HG02981 (cell line): ENCODE measurements around the gene ISG20.
A peak's percentile ranks its signal among the peaks of the same experiment; 100 is the strongest.

ENCODE experiments used
- ATAC-seq: cut with Tn5 transposase; IDR thresholded peaks from one replicate; pipeline ENCODE4 v1.9.1; 2021; ENCODE audit warnings: mild to moderate bottlenecking, moderate library complexity; ENCODE audit not compliant: unreplicated experiment

The ISG20 gene

DNA sequence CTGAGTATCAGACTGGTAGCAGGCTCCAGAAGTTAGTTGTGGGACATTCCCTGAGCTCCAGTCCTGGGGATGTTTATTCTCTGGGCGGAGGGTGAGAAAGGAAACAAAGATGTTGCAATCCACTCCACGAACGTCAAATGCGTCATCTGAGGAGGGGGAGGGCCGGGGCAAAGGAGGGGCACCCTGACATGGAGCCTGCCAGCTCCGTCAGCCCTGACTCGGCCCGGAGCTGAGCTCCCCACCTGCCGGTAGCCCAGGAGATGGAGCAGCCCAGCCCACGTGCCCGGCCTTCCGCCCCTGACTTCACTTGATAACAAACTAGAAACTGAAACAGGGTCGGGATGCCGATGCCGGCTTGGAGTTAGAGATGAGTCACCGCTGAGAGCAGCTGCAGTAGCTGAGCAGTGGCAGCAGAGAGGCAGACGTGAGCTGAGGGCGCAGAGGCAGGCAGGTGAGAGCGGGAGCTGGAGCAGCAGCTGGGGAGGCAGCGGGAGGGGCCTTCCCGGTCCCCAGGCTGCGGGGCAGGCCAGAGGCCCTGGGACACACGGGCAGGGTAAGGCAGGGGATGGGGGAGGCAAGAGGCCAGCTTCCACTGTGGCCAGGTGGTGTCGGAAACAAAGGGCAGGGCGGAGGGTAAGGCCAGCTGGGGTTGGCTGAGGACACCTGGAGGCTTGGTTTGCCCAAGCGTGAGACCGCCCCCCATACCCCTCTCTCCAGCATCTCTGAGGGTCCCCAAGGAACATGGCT is at the start of gene ISG20:
TSS of gene ISG20 (plus strand) at position 391 of the 747 bp plus-strand sequence. CDS start at position 742, 351 bp downstream.
- ATAC-seq = peak; percentile 66

DNA sequence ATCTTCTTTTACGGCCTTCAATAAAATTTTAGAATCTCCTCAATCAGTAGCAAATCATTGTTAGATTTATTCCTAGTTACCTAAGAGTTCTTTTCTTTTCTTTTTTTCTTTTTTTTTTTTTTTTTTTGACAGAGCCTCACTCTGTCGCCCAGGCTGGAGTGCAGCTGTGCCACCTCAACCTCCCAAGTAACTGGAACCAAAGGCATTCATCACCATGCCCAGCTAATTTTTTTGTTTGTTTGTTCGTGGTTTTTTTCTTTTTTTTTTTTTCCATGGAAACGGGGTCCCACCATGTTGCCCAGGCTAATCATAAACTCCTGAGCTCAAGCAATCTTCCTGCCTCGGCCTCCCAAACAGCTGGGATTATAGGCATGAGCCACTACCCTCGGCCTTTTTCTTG is 48.1 kb upstream of the ISG20 start:
- no peak for ATAC-seq

DNA sequence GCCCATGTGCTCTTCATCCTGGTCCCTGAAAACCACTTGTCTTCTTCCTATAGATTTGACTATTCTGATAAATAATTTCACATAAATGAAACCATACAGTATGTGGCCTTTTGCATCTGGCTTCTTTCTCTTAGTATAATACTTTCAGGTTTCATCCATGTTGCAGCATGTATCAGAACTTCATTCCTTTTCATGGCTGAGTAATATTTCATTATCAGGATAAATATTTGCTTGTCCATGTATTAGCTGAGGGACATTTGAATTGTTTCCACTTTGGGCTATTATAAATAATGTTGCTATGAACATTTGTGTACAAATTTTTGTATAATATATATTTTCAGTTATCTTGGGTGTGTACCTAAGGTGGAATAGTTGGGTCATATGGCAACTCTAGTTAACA is 47.4 kb upstream of the ISG20 start:
- ATAC-seq = no peak

DNA sequence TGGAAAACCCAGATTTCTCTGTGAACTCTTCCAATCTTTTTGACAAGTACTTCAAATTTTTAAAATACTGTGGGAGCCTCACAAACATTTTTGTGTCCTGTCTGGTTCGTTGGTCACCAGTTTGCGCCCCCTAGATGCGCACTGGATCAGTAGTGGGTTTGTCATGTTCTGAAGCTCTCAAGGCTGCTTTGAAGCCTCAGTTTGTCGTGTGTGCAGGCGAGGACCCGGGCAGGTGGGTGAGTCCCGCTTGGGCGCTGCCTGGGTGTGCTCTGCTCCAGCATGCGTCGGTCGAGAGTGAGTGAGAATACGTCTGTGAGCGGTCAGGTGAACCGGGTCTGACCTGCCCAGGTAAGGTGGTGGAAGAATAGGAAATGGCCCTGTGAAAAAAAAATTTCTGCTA is 34.9 kb upstream of the ISG20 start:
- ATAC-seq = no peak

DNA sequence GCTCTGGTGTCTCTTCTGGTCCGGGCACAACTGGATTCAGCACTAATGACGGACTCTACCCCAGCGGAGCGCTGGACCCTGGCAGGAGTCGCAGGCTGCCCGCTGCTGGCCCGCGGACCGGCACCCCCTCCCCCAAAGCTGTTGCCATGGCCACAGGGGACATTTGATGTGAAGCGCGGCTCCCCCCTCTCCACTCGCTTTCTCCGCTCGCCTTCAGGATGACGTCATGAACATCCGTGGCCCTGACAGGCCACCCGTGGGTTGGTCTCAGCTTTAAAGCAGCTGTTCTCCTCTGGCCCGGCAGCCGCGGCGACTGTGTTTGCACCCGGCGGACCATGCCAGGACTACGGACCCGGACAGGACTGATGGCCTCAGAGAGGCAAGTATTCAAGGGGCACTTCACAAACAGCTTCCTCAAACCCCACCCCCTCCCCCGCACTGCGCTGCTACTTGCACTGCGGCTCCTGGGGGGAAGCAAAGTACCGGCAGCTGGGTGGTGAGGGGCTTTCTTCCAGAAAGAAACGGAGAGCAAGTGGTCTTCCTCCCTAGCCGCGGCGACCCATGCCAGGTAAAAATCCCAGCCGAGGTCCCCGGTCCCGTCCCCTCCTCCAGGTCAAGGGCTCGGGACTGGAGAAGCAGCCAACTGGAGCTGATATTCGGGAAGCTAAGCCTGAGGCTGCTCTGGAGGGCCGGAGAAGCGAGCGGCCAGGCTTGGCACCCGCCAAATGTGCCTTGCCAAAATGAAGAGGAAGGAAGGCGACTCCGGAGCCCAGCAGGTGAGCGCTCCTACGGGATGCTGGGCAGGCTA is 34.2 kb upstream of the ISG20 start:
- no peak for ATAC-seq

DNA sequence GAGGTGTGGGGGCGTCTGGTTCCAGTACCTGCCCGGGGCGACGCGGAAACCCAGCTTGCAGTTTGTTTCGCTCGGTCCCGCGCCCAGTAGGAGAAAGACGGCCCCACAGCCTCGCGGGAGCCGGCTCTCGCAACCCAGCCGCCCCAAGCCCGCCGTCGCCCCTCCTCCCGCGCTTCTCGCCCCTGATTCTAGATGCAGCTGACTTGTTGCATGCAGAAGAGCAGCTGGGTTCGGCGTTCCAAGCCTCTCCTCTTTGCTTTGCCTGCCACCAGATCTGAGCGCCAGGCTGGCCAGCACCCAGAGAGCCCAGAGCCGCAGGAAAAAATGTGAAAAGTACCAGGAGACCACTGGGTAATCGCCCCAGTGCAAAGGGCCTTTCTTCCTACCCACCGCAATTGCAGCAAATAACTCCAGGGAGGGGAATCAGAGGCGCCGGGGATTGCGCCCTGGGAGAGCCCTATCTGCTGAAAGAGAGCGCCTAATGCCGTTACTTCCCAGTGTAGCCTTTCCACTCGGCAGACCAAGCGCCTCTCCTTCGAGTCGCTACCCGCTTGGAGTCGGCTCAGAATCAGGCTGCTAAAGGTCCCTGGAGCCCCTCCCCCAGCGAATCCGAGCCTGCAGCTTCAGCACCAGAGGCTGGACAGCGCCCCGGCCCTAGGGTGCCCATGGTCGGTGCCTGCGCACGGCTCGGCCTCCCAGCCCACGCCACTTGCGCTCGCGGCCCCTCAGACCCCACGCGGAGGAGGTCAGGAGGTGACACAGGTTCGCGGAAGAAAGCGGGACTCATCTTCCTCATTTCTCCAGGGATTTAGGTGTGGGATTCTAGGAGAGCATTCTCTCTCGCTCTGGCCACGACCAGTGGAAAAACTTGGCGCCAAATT is 33.4 kb upstream of the ISG20 start:
- no peak for ATAC-seq

DNA sequence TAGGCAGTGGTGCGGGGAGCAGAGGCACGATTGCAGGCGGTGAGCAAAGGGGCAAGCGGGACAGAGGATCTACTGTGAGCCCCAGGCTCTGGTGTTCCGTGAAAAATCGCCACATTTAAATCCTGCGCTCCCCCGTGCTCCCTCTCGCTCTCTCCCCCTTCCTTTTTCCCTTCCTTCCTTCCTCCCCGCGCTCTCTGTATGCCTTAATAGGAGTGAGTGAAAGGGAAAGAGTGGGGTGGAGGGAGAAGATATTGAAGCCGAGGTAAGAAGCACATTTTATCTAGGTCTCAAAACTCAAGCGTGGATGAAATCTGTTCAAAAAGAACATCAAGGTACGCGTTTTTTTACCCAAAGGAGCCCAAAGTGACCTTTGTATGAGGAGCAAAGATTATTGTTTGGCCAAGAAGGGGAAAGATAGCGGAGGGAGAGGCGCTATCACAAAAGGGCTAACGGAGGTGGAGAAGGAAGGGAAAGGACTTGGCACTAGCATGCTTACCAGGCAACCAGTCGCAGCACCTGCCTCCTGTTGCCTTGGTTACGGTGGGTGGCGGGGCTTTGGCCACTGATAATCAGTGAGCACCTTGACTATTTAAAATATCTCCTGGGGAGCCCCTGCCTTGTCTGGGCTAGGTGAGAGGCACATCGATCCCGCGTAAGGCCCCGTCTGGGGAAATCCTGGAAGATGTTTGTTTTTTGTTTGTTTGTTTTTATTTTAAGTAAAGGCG is 32.6 kb upstream of the ISG20 start:
- ATAC-seq = no peak

DNA sequence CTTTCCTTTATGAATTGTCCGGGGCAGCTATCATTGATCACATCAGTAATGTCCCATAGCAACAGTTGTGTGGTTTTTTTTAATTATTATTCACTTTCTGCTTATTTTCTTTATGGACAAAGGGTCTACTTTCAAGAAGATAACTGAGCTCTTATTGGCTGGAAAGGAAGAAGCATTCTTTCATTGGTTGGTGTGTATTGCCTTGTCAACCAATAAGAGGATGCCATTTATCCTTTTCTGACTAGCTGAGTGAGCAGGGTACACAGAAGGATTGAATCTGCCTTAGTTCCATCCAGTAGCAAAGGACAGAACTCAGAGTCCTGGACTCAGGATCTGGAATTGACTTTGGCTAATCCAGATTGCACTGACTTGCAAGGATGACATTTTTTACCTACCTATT is 30.9 kb upstream of the ISG20 start:
- ATAC-seq = no peak

DNA sequence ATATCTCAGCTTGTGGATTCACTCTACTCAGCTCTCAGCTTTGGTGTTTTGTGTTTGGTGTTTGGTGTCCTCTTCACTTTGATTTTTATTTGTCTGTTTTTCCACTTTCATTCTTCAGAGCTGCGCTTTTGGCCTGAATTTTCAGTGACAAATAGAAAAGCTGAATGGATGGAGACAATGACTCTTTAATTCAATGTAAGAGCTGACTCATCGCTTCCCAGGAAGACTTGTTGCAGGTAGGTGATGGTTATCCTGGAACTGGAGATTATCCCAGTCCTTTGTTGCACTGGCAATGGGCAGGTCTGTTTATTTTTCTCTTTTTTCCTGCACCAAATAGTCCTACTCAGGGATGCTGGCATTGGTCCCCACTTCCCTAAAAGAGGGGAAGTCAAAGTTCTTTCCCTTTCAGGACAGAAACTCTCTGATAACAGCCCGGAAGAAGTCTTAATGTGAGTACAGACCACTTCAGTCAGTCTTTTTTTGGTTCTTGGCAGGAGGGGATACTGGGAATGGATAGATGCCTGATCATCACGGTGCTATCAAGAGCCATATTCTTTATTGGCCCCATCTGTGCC is 30.1 kb upstream of the ISG20 start:
- ATAC-seq = no peak

DNA sequence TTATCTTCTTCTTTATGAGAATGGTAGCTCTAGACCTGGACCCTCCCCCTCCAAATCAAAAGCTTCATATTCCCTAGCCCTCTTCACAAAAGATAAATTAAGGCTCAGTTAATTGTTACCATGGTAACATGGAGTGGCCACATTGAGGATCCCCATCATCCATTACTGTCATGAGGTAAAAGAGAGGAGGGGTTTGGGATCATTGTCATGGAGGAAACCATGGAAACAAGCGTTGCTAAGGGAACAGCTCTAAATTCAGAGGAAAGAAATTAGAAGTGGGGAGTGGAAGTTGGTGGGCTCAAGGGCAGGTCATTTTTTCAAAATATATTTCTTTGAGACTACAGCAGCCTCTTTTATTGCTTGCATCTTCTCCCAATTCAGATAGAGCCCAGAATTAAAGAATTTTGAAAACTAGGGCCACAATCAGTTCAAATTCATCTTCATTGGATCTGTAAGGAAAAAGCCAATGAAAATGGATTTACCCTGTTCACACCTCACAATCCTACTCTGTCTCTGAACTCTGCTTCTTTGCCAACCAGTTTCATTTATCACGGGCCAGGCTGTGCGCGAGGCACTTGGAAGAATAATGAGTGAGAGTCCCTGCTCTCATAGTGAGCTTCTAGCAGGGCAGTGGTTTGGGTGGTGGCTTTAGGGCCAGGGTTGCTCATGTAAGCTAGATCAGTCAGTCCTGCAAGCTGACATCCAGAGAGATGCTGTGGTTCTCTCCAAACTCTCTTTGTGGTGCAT is 29.3 kb upstream of the ISG20 start:
- no peak for ATAC-seq

DNA sequence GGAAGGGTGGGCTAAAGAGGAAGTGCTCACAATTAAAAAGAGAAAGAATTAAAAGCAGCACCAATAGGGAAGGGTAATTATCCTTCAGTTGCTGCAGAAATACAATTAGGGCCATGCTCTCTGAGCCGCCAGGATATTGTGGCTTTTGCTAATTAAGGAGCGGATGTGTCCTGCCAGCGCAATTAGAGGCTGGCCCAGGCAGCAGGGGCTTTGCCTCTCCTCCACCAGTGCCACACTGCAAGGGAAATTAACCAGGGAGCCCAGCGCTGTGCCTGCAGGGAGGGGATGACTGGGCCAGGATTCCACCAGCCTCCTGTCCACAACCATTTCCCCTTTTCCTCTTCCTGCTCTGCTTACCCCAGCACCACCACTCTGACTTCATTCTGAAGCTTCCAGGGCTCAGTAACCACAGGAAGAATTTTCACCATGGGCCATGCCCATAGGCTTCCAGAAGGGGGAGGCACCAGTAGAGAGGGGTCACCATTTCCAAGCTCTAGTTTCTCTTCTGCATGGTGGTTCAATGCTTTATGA is 28.1 kb upstream of the ISG20 start:
- ATAC-seq = no peak

DNA sequence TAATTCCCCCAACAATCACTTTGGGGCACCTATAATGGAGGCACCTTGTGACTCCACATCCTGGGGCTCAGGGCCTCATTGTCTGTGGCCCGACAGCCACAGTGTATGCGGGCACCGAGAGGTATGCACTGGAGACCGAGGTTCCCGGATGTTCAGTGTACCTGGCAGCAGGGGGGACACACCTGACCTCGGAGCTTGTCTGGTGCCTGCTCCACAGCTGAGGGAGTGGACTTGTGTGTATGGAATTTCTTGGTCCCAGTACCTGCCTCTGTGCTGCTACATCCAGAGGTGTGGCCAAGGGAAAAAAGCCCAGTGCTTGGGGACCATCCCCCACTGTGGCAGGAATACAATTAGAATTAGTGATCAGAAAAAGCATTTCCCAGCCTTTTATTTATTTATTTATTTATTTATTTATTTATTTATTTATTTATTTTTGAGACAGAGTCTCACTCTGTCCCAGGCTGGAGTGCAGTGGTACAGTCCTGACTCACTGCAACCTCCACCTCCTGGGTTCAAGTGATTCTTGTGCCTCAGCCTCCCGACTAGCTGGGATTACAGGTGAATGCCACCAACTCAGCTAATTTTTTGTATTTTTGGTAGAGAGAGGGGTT is 26.5 kb upstream of the ISG20 start:
- no peak for ATAC-seq

DNA sequence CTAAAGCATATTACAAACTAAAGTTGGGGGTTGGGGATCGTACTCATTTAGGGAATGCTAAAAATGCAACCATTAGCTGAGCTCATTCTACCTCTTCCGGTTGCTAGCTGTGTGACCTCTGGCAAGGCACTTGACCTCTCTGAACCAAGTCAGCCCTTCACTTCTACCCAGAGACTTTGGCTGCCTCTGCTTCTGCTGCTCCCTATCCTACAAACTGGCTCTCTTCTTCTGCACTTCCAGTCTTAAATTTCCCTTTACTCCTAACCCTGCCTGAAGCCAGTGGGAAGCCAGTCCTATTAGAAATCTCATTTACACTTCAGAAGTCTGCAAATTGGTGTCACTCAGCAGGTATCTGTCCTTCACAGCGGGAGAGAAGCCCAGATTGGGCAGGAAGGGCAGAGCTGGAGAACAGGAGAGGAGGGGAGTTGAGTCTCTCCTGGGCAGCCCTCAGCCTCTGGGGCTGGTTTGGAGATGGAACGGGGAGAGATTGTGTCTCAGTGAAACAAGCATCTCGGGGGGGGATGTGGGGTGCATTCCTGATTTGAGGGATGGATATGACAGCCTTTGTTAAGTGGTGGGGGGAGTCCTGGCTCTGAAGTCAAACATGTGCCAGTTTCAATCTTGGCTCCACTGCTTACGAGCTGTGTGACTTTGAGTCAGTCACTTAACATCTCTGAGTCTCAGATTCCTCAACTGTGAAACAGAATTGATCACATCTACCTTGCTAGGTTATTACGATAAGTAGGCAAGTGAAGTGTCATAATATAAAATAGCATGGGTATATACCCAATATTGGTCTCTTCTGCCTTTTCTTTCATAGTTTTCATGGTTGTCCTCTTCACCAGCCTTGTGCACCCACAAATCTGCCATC is 25.5 kb upstream of the ISG20 start:
- no peak for ATAC-seq

DNA sequence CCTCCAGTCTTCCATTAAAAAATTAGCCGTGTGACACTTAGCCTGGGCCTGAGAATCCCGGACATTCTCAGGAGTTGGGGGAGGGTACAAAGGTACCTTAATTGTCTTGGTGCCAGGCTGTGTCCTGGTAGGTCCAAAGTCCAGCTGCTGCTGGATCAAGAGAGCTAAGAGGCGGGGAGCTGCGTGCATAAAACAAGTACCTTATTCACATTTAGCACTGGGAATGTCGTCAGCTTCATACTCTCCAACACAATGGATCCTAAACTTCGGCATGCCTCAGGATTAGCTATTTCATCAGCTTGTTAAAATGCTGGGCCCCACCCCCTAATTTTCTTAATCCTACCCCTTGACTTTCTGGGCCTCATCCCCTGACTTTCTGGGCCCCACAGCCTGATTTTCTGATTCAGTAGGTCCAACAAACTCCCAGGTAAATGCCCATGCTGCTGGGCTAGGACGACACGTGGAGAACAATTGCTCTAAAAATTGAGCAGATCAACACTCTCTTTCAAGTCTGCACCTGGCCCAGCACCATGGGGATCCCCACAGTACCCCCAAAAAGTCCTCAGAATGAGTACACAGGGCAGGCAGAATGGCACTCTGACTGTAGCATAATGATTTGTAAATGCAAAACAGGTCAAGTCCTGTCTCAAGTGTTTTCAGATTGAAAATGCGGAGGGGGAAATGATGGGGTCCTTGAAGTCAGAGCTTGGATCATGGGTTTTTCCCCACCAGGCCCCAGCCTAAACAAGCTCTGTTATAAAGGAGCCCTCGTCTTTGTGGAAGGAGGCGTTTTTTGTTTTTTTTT is 23.3 kb upstream of the ISG20 start:
- ATAC-seq = no peak

DNA sequence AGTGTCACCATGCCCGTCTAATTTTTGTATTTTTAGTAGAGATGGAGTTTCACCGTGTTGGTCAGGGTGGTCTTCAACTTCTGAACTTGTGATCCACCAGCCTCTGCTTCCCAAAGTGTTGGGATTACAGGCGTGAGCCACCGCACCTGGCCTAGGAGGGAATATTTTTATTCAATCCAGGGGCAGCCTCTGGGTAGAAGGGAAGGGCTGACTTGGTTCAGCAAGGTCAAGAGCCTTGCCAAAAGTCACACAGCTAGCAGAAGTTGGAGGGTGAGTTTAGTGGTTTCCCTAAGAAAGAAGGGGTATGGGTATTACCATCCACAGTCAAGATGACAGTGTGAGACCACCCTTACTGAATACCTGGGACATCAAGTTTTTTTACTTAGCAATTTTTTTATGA is 22.6 kb upstream of the ISG20 start:
- no peak for ATAC-seq

DNA sequence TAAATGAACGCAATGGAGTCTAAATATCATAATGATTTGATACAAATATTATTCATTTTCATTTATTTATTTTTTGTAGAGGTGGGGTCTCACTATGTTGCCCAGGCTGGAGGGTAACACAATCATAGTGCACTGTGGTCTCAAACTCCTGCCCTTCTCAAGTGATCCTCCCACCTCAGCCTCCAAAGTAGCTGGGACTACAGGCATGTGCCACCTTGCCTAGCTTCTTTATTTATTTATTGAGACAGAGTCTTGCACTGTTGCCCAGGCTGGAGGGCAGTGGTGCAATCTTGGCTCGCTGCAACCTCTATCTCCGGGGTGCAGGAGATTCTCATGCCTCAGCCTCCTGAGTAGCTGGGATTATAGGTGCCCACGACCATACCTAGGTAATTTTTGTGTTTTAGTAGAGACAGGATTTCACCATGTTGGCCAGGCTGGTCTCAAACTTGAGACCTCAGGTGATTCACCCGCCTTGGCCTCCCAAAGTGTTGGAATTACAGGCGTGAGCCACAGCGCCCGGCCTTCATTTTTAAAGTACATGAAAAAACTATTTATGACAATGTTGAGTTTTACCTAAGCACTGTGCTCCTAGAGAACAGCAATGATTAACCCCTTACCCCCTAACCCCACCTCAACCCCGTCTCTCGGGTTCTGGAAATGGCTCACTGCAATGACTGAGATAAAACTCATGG is 21.6 kb upstream of the ISG20 start:
- no peak for ATAC-seq

DNA sequence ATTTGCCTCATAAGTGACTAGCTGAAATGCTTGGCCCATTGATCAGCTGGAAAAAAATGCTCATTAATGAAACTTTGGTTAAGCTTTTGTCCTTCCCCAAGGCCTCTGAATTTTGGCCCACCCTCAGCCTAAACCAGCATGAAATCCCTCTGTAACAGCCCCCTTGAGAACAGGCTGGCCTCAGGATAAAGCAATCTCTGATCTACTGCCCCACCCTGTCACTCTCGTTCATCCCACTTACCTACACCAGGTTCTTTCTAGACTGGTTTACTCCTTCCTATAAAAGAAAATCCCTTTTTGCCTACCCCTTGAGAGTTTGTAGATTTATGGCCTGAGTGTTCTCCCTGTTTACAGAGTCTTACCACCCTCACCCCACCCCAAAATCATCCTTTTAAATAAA is 21.0 kb upstream of the ISG20 start:
- ATAC-seq = no peak
